HL-60 (cell line): ENCODE results near the gene TELO2.

Source experiments
- DNase-seq, 2 experiments: peaks; one replicate each; pipeline ENCODE4 v3.0.0-alpha.2; 2010 to 2020; ENCODE audit warnings: low read depth in 1 of 2, low spot score in 1 of 2
- H3K27ac ChIP-seq: fragments of 250-450 bp; sonication (Bioruptor Pico); replicated peaks from 2 replicates; pipeline ENCODE4 v1.5.1; 2020; ENCODE audit warnings: mild to moderate bottlenecking, moderate library complexity
- H3K27me3 ChIP-seq: fragments of 250-450 bp; sonication (Bioruptor Pico); 2 replicates; pipeline ENCODE4 v1.5.1; 2021; ENCODE audit warnings: mild to moderate bottlenecking, moderate library complexity; ENCODE audit not compliant: insufficient read depth, poor library complexity, severe bottlenecking
- H3K4me3 ChIP-seq: replicated peaks from 2 replicates; pipeline ENCODE4 v1.5.1; 2011; ENCODE audit warnings: mild to moderate bottlenecking, control low read depth, low read length; ENCODE audit not compliant: insufficient read depth
- CTCF ChIP-seq: IDR thresholded peaks from one replicate; pipeline ENCODE4 v1.5.1; 2011; ENCODE audit warnings: low read length, control low read depth, inconsistent platforms; ENCODE audit not compliant: insufficient read depth
- GABPA ChIP-seq: IDR thresholded peaks from 2 replicates; pipeline ENCODE4 v1.6.1; 2012; ENCODE audit warnings: low read depth
- POLR2AphosphoS5 ChIP-seq: IDR thresholded peaks from 2 replicates; pipeline ENCODE4 v1.6.1; 2012; ENCODE audit warnings: low read depth
- REST ChIP-seq: IDR thresholded peaks from 2 replicates; pipeline ENCODE4 v1.6.1; 2012; ENCODE audit warnings: low read depth; ENCODE audit not compliant: insufficient replicate concordance
- SPI1 ChIP-seq: IDR thresholded peaks from 2 replicates; pipeline ENCODE4 v1.6.1; 2012; ENCODE audit warnings: low read depth, mild to moderate bottlenecking, borderline replicate concordance

The TELO2 gene

GRCh38 chr16:1450841-1451240, 42.3 kb upstream of the TELO2 start:
- TF ChIP-seq POLR2AphosphoS5 (0 out of 2 replicates have a peak, but pooled peaks have one; percentile 12), CTCF (no peak)
- no peak overlapping the region for H3K27ac ChIP-seq
- no peaks in the 10 kb centered on the region for H3K27me3 ChIP-seq
- H3K4me3 ChIP-seq: no peak overlapping the region
- DNase-seq: no peak

GRCh38 chr16:1451702-1452392, 41.3 kb upstream of the TELO2 start:
- Histone ChIP-seq H3K4me3 (no peak overlapping the region), H3K27ac (no peak overlapping the region), H3K27me3 (no peaks in the 10 kb centered on the region)
- DNase-seq: no peak
- no peak for TF ChIP-seq CTCF

GRCh38 chr16:1452530-1452929, 40.6 kb upstream of the TELO2 start:
- H3K27ac ChIP-seq: no peak overlapping the region
- H3K4me3 ChIP-seq: no peak overlapping the region
- no peaks in the 10 kb centered on the region for H3K27me3 ChIP-seq
- TF ChIP-seq GABPA: no peak
- TF ChIP-seq REST: no peak
- TF ChIP-seq CTCF: no peak
- no peak for TF ChIP-seq POLR2AphosphoS5
- no peak for TF ChIP-seq SPI1
- DNase-seq: no peak

GRCh38 chr16:1453316-1453715, 39.8 kb upstream of the TELO2 start:
- TF ChIP-seq REST (no peak), POLR2AphosphoS5 (no peak), GABPA (no peak), CTCF (no peak), SPI1 (no peak)
- no peak overlapping the region for H3K4me3 ChIP-seq
- no peak overlapping the region for H3K27ac ChIP-seq
- DNase-seq: no peak
- H3K27me3 ChIP-seq: no peaks in the 10 kb centered on the region
